Tibial nerve (tissue), 4 donors: ENCODE results near the gene RAB11B.

Experiments used
- CTCF ChIP-seq, 5 experiments: fragments of 200-600 bp in 3 of 5; fragments of 450-650 bp in 2 of 5; sonication (generic) in 3 of 5; IDR thresholded peaks; one replicate each; pipeline ENCODE4 v1.5.1; 2016 to 2019; ENCODE audit warnings: antibody characterized with exemption in 5 of 5, mild to moderate bottlenecking in 3 of 5, moderate library complexity in 2 of 5
- EP300 ChIP-seq, 2 donors: sonication (generic); formaldehyde crosslinking; IDR thresholded peaks; one replicate each; pipeline ENCODE4 v1.6.1; 2017; ENCODE audit warnings: antibody characterized with exemption in 2 of 2, mild to moderate bottlenecking in 1 of 2
- POLR2A ChIP-seq, 2 donors: fragments of 450-650 bp; IDR thresholded peaks; one replicate each; pipeline ENCODE4 v1.6.1; 2017; ENCODE audit warnings: antibody characterized with exemption in 2 of 2, mild to moderate bottlenecking in 2 of 2, moderate library complexity in 2 of 2

GRCh38 chr19:8360196-8360595 lies 30.0 kb upstream of the RAB11B start:
- TF ChIP-seq CTCF (IDR thresholded peaks at IDR 0.05) (no peak), EP300 (IDR thresholded peaks at IDR 0.05) (no peak), POLR2A (IDR thresholded peaks at IDR 0.05) (no peak)
